T-helper 1 cell (primary cell): ENCODE data around the gene EDN1.
"Not testable (repeated sequence)": the region's sequence is repeated elsewhere in the genome, so short reads cannot be mapped to it uniquely, and the experiment has no call there.

ENCODE experiments used
- DNase-seq, 5 donors: peaks; one replicate each; pipeline ENCODE4 v3.0.0-alpha.2; 2012 to 2020

EDN1 gene

DNA sequence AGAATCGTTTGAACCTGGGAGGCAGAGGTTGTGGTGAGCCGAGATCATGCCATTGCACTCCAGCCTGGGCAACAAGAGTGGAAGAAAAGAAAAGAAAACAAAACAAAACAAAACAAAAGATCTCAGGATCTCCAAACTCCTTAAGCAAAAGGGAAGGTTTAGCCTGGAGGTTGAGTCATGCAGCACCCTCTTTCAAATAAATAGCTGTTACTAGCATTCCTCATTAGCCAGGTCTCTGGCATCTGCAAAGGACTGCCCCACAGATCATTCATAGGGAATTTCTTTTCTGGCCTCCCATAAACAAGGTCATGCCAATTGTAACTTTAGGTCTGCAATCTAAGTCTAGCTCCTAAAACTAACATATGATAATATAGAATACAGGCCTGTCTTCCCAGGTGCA lies 37.2 kb downstream of the EDN1 start:
- no peak for DNase-seq

DNA sequence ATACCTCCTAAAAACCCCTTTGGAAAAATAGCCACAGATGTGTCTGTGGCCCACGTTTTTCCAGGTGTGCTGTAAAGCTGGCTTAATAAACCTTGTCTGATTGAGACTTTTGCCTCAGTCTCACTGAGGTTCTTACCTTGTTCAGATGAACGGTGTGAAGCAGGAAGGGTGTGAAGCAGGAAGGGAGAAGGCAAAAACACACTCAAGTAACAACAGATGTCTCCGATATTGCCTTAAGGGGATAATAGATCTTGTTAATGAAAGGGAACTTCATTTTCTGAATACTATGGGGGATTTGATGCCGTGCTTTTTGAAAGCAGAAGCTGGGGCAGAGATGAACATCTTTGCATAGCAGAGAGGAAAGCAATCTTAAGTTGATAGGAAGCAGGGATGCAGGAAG lies 37.8 kb downstream of the EDN1 start:
- no peak for DNase-seq

DNA sequence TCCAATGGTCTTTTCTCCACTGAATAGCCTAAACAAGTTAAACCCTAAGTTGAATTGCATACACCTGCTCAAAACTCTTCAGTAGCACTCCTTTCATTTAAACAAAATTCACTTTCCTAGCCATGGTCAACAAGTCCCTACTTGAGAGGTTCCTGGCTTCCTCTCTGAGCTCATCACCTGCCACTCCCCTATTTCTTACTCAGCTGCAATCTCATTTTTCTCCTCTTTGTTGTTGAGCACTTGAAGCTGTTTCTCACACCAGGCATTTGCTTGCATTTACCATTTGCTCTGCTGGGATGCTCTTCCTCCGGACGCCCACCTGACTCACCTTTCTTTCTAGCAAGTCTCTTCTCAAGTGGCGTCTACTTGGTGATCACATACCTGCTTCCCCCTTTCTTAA lies 38.5 kb downstream of the EDN1 start:
- no peak for DNase-seq

DNA sequence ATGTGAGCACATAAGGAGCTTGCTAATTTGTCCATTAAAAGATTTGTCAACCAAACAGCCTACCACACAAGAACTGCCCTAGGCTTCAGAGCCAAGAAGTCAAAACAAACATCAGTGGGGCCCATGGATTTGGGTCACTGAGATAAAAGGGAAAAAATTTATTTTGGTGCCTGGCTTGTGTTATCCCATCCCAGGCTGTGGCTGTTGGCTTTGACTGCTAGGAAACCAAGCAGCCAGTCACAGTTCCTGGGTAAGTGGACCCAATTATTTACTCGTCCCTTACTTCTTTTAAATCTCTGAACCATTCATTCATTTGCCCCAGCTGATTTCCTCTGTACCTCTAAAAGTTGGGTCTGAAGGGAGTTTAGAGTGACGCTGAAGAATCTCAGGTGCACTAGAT lies 41.3 kb downstream of the EDN1 start:
- no peak for DNase-seq

DNA sequence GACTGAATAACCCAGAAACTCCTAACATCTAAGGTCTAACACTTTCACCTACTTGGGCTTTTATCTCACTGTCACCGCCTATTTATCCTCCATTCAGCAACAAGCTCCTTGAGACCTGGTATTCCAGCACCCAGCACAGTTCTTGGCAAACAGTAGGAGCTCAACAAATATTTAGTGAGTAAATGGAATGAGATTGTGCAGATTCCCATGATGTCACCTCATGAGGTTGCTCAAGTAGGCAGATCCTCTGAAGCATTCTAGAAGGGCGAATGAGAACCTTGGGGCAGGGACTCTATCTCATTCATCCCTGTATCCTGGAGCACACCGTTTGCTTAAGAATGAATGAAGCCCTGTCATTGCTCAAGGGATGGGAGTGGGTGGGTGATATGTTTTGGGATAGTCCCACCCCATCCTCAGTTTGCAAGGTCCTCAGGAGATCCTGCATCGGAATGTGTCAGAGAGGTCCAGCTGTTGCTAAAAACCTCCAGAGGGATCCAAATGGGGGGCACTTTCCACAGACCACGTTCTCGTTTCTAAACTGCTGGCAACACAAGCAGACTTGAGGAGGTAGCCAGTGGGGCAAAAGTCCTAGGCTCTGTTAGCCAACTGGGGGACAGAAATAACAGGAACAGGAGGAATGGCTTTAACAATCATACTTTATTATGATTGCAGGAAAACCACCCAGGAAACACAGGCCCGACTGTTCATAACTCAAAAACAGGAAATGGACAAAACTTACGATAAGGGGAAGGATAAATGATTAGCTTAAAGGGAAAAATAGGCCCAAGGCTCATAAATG lies 42.0 kb downstream of the EDN1 start:
- no peak for DNase-seq

DNA sequence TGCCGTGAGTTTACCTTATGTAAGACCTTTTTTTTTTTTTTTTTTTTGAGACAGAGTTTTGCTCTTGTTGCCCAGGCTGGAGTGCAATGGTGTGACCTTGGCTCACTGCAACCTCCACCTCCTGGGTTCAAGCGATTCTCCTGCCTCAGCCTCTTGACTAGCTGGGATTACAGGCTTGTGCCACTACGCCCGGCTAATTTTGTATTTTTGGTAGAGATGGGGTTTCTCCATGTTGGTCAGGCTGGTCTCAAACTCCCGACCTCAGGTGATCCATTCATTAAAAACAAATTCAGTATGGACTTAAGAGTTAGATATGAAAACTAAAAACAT lies 42.6 kb downstream of the EDN1 start:
- not testable (repeated sequence) for DNase-seq

DNA sequence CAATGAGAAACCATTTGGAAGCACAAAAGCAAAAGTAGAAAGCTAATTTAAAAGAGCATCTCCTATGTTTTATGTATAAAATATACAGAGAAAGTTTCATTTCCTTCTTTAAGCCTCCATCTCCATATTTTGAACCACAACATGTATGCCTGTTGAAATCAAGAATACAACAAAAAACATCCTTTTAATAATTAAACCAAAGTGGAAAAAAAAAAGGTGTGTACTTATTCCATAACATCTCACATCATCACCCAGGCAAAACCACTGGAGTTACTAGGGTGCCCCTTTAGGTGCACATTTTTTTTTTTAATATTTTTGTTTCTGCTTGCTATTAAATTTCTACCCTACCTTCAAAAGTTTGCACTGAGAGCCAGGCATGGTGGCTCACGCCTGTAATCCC lies 43.0 kb downstream of the EDN1 start:
- DNase-seq: no peak

DNA sequence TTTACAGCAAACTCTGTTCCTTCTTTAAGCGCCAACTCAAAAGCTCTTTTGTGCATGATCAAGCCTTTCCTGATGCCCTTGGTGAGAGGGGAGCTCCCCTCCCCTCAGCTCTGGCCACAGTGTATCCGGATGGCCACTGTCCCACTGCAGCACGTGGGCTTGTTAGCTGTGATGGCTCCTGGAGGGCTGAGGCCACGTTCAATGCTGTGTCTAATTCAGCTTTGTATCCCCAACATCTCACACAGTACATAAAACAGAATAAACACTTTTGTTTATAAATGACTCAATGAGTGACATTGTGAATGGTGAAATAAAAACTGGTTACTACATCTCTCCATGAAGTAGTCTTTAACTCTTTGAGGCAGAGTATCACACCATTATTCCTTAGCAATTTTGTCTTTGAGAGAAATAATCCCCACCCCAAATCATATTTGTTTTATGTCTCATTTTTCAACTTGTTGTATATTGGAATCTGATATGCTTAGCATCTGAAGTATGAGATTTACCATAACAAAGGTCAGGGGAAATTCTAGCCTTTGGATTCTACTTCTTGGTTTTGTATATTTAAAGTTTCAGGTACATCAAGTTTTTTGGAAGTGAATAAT lies 44.5 kb downstream of the EDN1 start:
- DNase-seq: no peak

DNA sequence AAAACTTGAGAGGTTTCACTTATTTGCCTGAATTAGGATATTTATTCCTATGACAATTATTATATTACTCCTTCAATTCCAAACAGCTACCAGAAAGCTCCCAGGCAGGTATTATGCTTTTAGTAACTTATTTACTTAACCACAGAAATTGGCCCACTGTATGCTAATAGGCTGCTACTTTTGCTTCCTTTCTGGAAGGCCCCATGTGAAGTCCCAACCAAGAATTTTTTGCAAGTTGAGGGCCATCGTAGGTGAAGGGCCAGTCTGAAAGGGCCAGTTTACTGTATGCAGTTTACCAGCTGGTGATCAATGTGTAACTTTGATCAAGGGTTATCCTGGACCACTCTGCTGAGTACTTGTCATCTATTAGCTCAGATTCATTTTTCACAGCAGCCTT lies 45.0 kb downstream of the EDN1 start:
- DNase-seq: no peak

DNA sequence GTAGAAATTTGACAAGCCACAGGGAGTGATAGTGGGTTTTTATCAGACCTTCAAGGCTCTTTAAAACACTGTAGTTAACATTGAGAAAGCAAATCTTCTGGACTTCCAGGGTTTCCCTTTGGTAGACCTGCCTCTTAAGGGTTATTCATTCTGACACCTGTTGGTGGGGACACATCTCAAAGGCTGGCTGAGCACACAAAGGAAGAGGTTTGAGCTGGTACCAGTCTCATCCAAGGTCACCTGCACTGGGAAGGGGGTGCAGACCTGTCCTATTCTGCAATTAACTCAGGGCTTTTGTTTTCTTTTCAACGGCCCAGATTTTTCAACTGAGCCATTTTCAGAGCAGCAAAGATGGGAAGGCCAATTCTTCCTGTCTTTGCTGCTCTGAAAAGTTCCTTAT lies 45.6 kb downstream of the EDN1 start:
- no peak for DNase-seq

DNA sequence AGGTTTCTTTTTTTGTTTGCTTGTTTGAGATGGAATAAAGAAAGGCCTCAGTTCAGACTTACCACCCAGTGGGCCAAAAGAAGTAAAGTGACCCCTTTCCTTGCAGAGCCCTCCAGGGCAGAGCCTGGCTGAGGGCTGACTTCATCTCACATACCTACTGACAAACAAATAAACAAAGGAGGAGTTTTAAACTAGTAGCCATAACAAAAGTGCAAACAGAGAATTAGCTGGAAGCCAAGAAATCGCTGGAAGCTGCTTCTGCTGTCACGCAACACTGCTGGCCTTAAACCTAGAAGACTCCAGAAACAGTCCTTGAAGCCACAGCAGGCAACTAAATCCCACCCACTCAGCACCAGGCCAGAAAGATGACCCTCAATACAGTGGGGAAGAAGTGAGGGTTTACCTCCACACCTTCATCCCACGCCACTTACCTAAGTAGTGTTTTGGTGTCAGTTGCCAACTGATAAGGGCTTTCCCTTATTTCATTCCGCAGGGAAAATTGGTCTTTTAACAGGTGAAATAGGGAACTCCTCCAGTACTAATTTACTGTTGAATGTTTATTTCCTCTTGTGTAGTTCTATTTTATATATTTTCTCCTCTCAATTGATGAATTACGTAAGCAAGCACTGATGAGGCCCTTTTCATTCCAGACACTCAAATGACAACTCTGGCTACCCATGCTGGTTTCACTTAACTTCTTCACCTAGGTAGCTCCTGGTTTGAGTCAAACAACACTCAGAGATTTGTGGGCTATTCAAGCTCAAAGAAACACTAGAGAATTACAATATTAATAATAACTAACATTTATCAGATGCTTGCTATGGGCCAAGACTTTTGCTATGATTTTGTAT lies 46.2 kb downstream of the EDN1 start:
- no peak for DNase-seq

DNA sequence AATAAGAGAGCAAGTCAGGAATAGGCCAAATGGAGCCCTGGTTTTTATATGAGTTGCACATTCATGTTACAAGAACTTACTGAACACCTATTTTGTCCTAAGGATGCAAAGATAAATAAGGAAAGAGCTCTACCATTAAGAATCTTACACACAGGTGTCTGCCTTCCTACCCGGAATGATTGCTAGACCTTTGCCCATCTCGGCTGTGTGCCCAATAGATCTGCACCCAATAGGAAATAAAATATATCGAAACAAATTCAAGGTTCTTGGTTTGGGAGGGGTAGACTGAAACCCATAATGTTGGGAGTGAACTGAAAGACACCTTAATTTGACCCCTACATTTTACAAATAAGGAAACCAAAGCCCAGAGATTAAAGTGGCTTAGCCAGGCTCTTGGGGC lies 48.9 kb downstream of the EDN1 start:
- DNase-seq: no peak

DNA sequence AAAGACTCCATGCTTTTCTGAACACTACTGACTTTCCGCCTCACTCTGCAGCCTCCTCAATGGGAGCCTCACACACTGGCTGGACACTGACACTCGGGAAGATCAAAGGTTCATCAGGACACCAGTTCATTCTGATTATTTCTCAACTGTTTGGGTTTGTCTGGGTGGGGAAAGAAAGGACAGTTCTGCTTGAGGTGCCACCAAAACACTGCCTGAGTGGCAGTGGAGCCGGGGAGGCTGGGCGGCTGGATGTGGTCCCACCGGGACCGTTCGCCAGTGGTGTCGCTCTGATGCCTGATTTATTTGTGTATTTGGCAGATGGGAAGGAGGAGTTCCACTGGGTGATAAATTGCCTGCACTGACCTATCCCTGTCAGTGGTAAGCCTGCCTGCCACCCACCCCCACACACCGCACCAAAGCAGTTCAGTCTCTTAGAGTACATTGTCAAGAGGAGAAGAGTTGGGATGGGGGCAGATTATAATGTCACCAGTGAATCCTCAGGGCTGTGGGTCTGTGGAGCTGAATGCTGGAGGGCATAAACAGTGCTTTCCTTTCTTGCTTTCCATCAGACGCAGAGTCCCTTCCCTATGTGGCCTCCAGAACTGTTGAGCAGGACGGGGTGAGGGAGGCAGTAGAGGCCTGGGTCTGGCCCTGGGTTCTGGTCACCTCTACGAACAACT lies 49.8 kb downstream of the EDN1 start:
- no peak for DNase-seq

DNA sequence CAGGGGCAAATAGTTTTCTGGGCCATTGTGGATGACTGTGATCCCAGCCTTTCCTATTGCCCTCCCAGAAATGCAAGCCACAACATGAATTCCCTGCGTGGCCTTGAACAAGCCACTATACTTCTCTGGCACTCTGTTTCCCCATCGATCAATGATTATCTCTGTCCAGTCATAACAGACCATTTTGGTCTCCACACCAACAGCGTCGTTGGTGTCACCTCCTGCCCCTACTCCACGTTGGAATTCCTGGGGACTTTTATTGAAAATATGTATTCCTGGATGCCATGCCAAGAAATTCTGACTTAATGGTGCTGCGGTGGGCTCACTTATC lies 50.3 kb downstream of the EDN1 start:
- DNase-seq: no peak

DNA sequence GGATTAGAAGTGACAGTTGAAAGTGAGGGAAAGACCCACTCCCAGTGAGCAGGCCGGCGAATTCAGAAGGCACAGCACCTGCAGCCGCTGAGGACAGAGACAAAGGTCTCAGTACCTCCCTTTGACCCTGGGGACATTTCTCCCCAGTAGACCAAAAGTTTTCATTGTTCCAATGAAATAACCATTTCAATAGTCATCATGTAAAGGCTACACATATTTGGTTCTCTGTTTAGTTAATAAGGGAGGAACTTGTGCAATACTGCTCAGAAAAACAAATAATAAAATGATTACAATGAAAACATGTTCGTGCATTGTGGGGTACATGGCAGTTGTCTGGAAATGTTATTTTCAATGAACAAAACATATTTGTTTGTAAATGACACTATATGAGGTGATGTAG lies 52.5 kb downstream of the EDN1 start:
- DNase-seq: no peak

DNA sequence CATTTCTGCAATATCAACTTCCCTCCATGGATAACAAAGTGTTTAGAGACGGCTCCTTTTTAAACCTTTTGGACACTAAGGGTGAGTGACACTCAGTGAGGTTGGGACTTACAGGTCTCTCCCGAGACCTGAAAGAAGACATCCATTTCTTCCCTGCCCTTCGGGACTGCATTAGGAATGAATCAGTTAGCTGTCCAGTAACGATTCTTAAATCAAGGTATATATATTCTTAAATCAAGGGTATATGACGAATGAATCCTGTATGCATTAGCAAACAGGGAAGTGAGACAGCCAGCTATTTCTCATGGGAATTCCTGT lies 52.9 kb downstream of the EDN1 start:
- no peak for DNase-seq

DNA sequence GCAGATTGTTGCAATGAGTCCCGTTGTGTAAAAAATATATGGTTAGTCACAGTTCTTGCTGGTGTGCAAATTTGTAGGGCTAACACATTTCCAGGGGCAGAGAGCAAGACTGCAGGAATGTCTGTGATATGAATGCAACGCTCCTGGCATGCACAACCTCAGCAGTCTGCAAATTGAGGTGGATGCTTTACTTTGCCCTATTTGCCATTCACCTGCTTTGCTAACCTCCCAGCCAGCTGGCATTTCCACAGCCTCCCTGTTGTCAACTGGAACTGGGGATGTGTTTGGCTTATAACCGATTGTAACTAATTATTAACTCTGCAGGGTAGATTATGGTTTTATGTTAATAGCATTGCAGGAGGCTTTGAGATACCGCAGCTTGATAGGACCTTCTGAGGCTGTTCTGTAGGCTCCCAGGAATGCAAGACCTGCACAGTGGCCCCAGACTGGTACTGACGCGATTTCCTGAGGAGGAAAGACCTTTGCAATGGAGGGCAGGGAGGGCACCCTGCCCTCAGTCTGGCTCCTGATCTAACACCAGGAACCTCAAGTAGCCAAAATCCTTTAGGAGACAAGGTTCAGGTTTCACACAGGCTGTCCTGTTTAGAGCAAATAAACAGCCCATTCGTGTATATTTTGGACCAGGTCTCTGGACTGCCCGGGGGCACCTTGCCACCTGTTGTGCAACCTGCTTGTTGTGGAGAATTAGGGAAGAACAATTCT lies 53.4 kb downstream of the EDN1 start:
- DNase-seq: no peak

DNA sequence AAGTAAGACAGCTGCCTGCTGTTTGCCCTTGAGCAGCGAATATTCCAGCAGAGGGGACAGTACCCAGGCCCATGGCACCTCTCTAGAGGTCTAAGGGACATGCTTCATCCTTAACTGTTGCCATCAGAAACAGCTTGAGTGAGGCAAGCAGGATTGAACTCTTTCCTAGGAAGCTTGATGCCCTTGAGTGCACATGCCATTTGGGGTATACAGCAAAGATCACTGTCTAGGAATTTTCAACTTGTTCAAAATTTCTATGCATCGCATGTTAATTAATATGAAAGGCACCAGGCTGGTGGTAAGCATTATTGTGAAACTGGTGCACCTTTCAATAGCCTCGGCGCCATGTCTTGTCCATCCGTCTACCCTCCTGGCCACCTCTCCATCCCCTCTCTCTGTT lies 54.1 kb downstream of the EDN1 start:
- DNase-seq: no peak

DNA sequence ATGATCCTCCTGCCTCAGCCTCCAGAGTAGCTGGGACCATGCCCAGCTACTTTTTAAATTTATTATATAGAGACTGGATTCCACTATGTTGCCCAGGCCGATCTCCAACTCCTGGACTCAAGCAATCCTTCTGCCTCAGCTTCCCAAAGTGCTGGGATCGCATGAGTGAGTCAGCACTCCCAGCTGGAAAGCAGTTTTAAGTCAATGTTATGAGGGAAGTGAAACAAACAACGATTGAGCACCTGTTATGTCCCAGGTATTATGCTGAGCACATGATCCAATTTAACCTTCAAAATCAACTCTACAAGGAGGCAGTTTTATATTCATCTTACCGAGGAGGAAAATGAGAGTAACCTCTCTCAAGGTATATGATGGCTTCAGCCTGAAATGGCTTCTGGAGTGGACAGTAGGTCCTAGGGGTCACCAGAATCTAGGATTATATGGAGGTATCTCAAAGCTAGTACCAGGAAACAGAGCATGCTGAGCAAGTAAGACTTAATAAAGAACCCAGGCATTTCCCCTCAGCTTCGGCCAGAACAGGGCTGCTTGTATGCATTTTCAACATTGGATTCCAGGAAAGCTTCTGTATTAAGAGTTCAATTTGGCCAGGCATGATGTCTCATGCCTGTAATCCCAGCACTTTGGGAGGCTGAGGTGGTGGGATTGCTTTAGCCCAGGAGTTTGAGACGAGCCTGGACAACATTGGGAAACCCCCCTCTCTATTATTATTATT lies 55.0 kb downstream of the EDN1 start:
- DNase-seq: no peak

DNA sequence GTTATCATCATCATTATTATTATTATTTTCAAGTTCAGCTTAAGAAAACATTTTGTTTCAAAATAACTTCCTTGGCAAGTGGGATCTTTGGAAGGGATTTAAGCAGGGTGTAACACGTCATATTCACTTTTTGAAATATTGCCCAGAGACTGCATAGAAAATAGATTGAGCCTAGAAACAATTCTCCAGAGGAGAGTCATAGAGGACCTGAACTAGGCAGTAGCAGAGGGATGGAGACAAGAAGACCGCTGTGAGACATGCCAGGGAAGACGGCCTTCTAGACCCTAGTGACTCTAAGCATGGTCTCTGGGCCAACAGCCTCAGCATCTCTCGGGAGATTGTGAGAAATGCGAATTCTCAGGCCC lies 55.5 kb downstream of the EDN1 start:
- DNase-seq: no peak
